Measurements from ENCODE around the gene ITGB2.
"Not testable (repeated sequence)": the region's sequence is repeated elsewhere in the genome, so short reads cannot be mapped to it uniquely, and the experiment has no call there.

ITGB2 gene

DNA sequence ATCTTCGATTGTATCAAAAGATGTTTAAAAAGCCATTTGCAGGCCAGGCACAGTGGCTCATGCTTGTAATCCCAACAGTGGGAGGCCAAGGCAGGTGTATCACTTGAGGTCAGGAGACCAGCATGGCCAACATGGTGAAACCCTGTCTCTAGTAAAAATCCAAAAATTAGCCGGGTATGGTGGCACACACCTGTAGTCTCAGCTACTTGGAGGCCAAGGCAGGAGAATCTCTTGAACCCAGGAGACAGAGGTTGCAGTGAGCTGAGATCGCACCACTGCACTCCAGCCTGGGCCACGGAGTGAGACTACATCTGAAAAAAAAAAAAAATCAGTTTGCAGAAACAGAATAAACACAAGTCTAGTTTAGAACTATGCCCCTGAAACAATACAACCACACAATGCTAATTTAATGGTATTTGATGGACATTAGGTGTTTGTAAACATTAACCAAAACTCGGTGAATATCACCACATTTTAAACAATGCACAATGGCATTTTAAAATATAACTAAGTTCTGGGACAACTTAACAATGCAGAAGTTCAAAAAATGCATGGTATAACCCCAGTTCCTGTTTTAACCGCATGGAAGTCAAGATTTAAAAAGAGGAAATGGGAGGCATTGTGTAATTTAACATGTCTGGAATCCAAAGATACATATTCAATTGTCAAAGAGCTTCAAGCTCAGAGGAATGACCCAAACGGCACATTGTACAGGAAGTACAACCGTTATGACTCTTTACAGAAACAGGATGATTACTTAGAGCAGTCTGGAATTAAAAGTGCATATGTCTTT lies 40.1 kb downstream of the ITGB2 start:
- peak overlapping the region; percentile 21 for H3K4me2 ChIP-seq (ENCODE audit: low read depth, low read length, poor library complexity, severe bottlenecking)
- no peaks in the 10 kb centered on the region for H3K9me3 ChIP-seq (ENCODE audit: insufficient read depth, low read depth, low read length)
- H3K36me3 ChIP-seq (ENCODE audit: insufficient read depth, low read length), result no peaks in the 10 kb centered on the region
- TF ChIP-seq EZH2phosphoT487 (IDR thresholded peaks at IDR 0.05; ENCODE audit: borderline replicate concordance), result no peak
- TF ChIP-seq, protein P1, sequence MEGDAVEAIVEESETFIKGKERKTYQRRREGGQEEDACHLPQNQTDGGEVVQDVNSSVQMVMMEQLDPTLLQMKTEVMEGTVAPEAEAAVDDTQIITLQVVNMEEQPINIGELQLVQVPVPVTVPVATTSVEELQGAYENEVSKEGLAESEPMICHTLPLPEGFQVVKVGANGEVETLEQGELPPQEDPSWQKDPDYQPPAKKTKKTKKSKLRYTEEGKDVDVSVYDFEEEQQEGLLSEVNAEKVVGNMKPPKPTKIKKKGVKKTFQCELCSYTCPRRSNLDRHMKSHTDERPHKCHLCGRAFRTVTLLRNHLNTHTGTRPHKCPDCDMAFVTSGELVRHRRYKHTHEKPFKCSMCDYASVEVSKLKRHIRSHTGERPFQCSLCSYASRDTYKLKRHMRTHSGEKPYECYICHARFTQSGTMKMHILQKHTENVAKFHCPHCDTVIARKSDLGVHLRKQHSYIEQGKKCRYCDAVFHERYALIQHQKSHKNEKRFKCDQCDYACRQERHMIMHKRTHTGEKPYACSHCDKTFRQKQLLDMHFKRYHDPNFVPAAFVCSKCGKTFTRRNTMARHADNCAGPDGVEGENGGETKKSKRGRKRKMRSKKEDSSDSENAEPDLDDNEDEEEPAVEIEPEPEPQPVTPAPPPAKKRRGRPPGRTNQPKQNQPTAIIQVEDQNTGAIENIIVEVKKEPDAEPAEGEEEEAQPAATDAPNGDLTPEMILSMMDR (conservative IDR thresholded peaks at IDR 0.05; ENCODE audit: low read length), result no peak
- no peaks in the 10 kb centered on the region for H3K79me2 ChIP-seq (ENCODE audit: insufficient read depth, low read length)
- H3F3A ChIP-seq (ENCODE audit: low read depth), result no peaks in the 10 kb centered on the region
- no peaks in the 10 kb centered on the region for H4K20me1 ChIP-seq (ENCODE audit: insufficient read depth, low read length, poor library complexity, severe bottlenecking)
- H3K9me2 ChIP-seq (replicated peaks; ENCODE audit: low read depth, low read length), result no peaks in the 10 kb centered on the region
- H3K4me1 ChIP-seq (ENCODE audit: insufficient read depth, low read length, poor library complexity, severe bottlenecking), result peaks cover 25% of the 10 kb centered on the region
- peak overlapping the region; percentile 45 for H3K9ac ChIP-seq (ENCODE audit: low read depth, low read length, poor library complexity, severe bottlenecking)
- no peak overlapping the region for H3K4me3 ChIP-seq (ENCODE audit: low read length, poor library complexity, severe bottlenecking)
- H3K27me3 ChIP-seq (ENCODE audit: insufficient read depth, low read length, poor library complexity, severe bottlenecking), result no peaks in the 10 kb centered on the region
- peak overlapping the region; percentile 49 for H2AFZ ChIP-seq (ENCODE audit: low read length)

DNA sequence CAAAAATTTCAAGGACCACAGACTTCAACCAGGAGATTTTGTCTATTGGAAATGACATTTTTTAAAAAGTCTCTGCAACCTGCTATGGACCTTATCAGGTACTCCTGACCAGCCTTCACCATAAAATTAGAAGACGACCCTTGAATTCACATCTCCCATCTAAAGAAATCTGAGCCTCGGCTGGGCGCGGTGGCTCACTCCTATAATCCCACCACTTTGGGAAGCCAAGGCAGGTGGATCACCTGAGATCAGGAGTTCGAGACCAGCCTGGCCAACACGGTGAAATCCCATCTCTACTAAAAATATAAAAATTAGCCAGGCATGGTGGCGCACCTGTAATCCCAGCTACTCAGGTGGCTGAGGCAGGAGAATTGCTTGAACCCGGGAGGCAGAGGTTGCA lies 41.5 kb downstream of the ITGB2 start:
- not testable (repeated sequence) for H3K9me3 ChIP-seq (ENCODE audit: insufficient read depth, low read depth, low read length); H4K20me1 ChIP-seq (ENCODE audit: insufficient read depth, low read length, poor library complexity, severe bottlenecking); H3F3A ChIP-seq (ENCODE audit: low read depth); H3K79me2 ChIP-seq (ENCODE audit: insufficient read depth, low read length); H2AFZ ChIP-seq (ENCODE audit: low read length); H3K36me3 ChIP-seq (ENCODE audit: insufficient read depth, low read length); H3K9ac ChIP-seq (ENCODE audit: low read depth, low read length, poor library complexity, severe bottlenecking); H3K27me3 ChIP-seq (ENCODE audit: insufficient read depth, low read length, poor library complexity, severe bottlenecking); H3K4me3 ChIP-seq (ENCODE audit: low read length, poor library complexity, severe bottlenecking); H3K9me2 ChIP-seq (replicated peaks; ENCODE audit: low read depth, low read length); H3K4me2 ChIP-seq (ENCODE audit: low read depth, low read length, poor library complexity, severe bottlenecking)
- H3K4me1 ChIP-seq (ENCODE audit: insufficient read depth, low read length, poor library complexity, severe bottlenecking), result peaks cover 30% of the 10 kb centered on the region

DNA sequence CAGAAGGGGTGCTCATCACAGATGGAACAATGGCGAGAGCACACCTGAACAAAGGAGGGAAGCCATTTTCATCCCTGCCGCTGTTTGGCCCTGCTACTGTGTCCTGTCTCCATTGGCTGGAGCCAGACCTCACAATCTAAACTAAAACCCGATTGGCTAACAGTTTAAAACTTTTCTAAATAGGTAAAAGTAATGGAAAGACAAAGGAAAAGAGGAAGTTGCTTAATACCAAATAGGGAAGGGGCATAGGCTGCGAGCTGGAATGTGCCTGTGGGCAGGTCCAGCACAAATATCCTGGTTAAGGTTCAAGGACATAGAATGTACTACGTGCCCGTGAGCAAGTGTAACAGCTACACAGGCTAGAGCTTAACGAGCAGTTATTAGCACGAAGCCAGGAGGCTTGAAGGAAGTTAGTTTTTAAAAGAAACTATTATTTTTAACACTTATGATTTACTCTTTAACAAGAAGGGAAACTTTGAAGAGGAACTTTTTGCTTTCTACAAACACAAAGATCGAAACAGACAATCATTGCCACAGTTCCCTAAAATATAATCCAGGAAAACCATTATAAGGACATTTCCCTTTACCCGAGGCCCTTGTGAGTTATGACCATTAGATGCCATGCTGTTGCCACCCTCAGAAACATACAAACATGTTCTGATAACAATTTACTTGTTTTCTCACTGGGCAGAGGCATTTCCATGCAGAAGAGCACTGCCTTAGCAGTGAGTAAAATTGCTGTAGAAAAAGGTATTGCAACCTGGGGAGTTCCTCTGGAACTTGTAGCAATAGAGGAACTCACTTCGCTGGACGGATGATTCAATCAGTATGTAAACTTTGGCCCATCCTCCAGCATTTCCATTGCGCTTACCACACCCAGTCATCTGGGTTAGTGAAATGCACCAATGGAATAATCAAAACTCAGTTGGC lies 42.4 kb downstream of the ITGB2 start:
- no peaks in the 10 kb centered on the region for H3K9me2 ChIP-seq (replicated peaks; ENCODE audit: low read depth, low read length)
- H3K4me2 ChIP-seq (ENCODE audit: low read depth, low read length, poor library complexity, severe bottlenecking), result no peak overlapping the region
- no peaks in the 10 kb centered on the region for H3K9me3 ChIP-seq (ENCODE audit: insufficient read depth, low read depth, low read length)
- H3K27me3 ChIP-seq (ENCODE audit: insufficient read depth, low read length, poor library complexity, severe bottlenecking), result no peaks in the 10 kb centered on the region
- no peaks in the 10 kb centered on the region for H4K20me1 ChIP-seq (ENCODE audit: insufficient read depth, low read length, poor library complexity, severe bottlenecking)
- TF ChIP-seq EZH2phosphoT487 (IDR thresholded peaks at IDR 0.05; ENCODE audit: borderline replicate concordance), result no peak
- TF ChIP-seq, protein P1 (conservative IDR thresholded peaks at IDR 0.05; ENCODE audit: low read length), result no peak
- H3K36me3 ChIP-seq (ENCODE audit: insufficient read depth, low read length), result no peaks in the 10 kb centered on the region
- H3F3A ChIP-seq (ENCODE audit: low read depth), result no peaks in the 10 kb centered on the region
- peaks cover 2% of the 10 kb centered on the region; the same call in 1 of the 2 replicates for H3K79me2 ChIP-seq (ENCODE audit: insufficient read depth, low read length)
- no peak overlapping the region for H3K4me3 ChIP-seq (ENCODE audit: low read length, poor library complexity, severe bottlenecking)
- peaks cover 30% of the 10 kb centered on the region for H3K4me1 ChIP-seq (ENCODE audit: insufficient read depth, low read length, poor library complexity, severe bottlenecking)
- no peak overlapping the region for H3K9ac ChIP-seq (ENCODE audit: low read depth, low read length, poor library complexity, severe bottlenecking)
- H2AFZ ChIP-seq (ENCODE audit: low read length), result no peak overlapping the region

Data from Loucy (cell line).